ENCODE data around the gene MEI1.
A peak's percentile ranks its signal among the peaks of the same experiment; 100 is the strongest.
"Not testable (repeated sequence)": the region's sequence is repeated elsewhere in the genome, so short reads cannot be mapped to it uniquely, and the experiment has no call there.

MEI1 gene

GRCh38 chr22:41821471-41822316, 122.4 kb downstream of the MEI1 start:
- no peak for DNase-seq (ENCODE audit: low read depth)

- DNase-seq (ENCODE audit: low read depth) = no peak
These were observed 123.2 kb downstream of the MEI1 start for GRCh38 chr22:41822317-41823057.

- DNase-seq (ENCODE audit: low read depth) = no peak
These were observed 124.5 kb downstream of the MEI1 start for GRCh38 chr22:41823797-41824196.

- no peak for DNase-seq (ENCODE audit: low read depth)
These were observed 126.1 kb downstream of the MEI1 start for GRCh38 chr22:41825376-41825775.

DNA sequence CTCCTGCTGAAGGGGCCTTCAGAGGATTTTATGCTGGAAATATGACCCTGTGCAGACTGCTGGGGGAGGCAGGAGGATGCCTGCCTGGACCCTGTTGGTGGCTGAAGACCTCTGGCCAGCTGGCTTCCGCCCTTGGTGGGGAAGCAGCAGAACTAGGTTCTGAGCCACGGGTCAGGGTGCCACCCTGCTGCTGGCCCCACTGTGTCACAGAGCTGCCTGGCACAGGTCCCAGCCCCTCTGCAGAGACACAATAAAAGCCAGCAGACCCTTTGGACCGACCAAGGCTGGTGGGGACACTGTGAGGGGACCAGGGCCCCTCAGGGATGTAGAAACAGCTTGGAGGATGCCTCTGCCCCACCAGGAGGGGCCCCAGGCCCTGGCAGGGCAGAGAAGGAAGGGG, 126.7 kb downstream of the MEI1 start:
- no peak for DNase-seq (ENCODE audit: low read depth)

GRCh38 chr22:41826430-41827383, 127.4 kb downstream of the MEI1 start:
- no peak for DNase-seq (ENCODE audit: low read depth)

DNA sequence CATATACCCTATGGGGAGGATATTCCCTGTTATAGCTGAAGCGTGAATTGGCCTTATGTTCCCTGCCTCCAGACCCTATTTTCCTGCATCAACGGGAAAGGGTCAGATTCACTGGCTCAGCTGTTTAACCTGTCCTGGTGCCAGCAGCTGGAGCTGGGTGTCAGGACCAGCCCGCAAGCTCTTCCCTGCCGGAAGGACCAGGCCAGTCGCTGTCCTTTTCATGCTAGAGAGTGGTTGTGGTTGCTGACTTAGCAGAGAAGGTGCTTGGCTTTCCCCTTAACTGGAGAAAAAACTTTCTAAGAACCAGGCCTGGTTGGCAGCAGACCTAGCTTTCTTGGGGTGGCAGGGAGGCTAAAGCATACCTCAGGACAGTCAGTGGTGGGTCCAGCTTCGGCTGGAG, 128.4 kb downstream of the MEI1 start:
- DNase-seq (ENCODE audit: low read depth) = no peak

DNA sequence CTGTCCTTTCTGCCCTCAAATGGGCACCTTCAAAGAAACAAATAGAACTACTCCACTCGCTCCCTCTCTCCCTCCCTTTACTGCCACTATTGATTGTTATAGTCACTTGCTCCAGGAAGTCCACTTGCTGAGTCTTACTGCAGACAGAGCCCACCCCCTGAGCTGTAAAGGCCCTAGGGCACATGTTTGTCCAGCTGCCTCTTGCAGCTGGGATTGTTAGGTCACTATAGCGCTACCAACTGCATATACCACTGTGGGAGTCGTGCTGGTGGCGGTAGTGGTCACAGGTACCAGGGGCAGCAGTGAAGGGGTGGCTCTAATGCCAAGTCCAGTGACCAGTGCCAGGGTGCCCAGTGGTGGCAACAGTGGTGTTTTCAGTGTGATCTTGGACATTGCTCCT, 129.2 kb downstream of the MEI1 start:
- DNase-seq (ENCODE audit: low read depth) = no peak

GRCh38 chr22:41830174-41830573, 130.9 kb downstream of the MEI1 start:
- no peak for DNase-seq (ENCODE audit: low read depth)

GRCh38 chr22:41831383-41831782, 132.1 kb downstream of the MEI1 start:
- DNase-seq (ENCODE audit: low read depth) = no peak

DNA sequence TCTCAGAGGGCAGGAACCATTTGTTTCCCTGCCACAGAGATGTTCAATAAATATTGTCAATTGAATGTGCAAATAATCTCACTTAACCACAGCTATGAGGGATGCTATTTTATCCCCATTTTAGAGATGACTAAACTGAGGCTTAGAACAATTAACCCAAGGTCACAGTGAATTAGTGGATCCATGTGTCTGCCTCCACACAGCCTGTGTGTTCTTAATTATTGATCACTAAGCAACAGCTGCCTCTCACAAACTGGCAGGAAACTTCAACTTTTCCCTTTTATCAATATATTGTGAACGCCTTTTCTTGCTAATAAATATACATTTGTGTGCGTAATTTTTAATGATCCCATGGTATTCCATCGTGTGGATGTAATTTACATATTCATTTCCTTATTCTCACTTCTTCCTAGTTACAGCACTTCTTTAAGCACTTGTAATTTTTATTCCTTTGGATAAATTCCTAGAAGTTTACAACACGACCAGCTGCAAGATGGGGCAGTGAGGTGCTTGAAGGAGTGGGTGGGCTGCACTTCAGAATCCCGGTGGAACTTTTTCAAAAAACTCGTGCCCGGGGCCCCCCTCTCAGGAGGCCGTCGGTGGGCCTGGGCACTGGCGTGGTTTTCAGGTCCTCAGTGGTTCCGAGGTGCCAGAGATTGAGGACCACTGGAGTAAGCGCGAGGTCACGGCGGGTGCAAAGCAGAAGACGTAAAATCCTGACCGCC, 132.7 kb downstream of the MEI1 start:
- DNase-seq (ENCODE audit: low read depth) = no peak

- DNase-seq (ENCODE audit: low read depth) = peak; percentile 96
These were observed 133.5 kb downstream of the MEI1 start, which contains the start of gene SREBF2 for GRCh38 chr22:41832553-41833368. SREBF2 (plus strand) TSS chr22:41833105; CDS start chr22:41833271, 166 bp downstream.

GRCh38 chr22:41833369-41834004, 134.2 kb downstream of the MEI1 start:
- peak; percentile 32 for DNase-seq (ENCODE audit: low read depth)

DNA sequence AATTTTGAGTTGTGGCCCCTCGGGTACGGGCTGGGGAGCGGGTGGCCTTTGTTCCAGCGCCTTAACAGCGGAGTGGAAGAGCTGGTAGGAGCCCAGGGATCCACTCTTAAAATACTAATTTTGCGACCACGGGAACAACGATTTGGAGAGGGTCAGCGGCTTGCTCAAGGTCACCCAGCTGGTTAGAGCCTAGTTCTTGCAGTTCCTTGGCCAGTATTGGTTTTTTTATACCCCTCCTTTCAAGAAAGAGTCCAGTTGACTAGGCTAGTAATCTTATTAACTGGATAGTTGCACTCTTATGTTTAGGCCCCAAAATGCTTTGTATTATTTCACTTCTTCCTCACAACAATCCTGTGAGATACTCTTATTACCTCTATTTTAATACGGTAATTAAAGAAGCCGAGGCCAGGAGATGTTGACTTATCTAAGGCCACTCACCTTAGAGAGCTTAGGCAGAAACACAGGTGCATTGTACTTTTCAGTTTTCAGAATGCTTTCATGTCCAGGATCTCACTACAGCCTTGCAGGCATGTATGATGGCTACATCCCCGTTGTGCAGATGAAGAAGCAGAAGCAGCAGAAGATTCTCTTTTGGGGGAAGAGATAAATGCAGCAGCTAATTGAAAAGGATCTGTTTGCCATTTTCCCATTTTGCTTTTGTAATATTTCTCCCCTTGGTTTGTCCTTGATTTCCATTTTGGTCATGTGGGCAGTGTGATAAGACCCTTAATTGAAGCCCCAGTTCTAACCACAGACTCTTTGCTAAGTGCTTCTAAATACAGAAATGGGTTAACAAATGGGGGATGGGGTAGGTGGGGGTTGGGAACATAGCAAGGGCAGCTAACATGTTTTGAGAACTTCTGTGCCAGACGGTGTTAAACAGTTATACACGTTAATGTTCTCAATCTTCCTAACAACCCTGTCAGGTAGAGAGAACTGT, 135.0 kb downstream of the MEI1 start:
- no peak for DNase-seq (ENCODE audit: low read depth)

DNA sequence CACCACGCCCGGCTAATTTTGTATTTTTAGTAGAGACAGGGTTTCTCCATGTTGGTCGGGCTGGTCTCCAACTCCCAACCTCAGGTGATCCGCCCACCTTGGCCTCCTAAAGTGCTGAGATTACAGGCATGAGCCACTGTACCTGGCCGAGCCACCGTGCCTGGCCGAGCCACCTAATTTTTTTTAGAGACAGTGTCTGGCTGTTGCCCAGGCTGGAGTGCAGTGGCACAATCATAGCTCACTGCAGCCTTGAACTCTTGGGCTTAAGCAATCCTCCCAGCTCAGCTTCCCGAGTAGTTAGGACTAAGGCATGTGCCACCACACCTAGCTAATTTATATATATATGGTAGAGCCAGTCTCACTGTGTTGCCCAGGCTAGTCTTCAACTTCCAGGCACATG, 136.2 kb downstream of the MEI1 start:
- DNase-seq (ENCODE audit: low read depth) = not testable (repeated sequence)

DNA sequence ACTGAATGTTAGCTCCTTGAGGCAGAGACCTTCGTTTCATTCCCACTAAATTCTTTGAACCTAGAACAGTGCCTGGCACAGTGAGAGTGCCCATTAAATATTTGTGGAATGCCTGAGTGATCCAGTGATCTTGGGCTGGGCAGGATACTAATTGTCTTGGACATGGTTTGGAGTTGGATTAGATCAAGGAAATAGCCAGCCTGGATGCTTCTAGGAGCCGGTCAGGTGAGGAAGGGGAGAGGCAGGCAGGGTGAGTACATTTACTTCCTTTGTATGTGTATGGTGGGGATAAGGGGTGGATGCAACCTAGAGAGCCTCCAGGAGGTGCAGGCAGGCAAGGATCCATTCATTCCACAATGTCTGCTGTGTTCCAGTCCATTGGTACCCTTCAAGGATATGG, 137.2 kb downstream of the MEI1 start:
- no peak for DNase-seq (ENCODE audit: low read depth)

DNA sequence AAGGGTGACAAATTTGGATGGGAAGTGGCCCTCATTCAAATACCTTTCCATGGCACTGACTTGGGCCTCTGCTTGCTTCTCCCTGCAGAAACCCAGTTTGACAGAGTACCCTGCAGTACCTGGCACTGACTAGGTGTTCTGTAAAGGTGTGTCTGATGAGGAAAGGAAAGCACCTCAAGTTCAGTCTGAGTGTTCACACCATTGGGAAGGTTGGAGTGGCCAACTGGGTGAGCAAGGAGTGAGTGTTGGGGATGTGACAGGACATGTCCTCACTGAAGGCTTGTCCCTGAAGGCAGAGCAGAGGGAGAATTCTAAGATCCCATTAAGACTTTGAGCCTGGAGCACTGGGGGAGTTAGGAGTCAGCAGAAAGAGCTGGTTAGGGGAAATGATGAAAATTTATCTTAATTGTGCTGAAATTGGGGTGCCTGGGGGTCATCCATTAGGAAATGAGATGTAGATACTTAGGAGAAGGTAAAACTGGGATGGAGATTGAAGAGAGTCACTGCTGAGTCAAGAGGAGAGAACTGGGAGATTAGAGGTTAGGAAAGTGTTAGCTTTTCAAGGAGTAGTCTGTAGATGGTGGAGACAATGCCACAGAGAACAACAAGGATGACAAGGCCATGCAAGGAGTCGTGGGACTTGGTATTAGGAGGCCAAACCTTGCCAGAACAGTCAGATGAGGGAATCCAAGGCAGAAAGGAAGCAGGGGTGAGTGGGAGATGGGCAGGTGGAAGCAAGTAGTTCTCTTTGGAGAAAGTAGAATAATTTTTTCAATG, 139.7 kb downstream of the MEI1 start:
- DNase-seq (ENCODE audit: low read depth) = no peak

DNA sequence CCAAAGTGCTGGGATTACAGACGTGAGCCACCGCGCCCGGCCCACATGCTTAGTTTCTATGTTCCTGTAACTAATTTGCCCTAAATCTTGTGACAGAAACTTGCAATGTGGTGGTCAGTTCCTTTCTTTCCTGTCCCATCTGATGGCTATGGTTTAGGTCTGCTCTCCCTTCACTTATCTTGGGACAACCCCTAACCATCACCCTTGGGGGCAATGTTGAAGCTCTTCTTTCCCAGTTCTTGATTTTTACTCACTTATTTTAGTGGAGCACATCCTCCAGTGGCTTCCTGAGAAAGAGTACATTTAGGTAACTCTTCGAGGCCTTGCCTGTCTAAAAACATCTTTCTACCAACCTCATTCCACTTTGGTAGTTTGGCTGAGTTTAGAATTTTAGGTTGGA, 140.9 kb downstream of the MEI1 start:
- DNase-seq (ENCODE audit: low read depth) = no peak
